ENCODE data around the gene NOP9. TPM values are rescaled to one million over a fixed set of nuclear protein-coding genes. Genes with fewer than 3 reads are reported as not detected.

The NOP9 gene
- total RNA-seq, 4 donors from 2014 or later = 19.8 to 31.2 (median 21.2) TPM

DNA sequence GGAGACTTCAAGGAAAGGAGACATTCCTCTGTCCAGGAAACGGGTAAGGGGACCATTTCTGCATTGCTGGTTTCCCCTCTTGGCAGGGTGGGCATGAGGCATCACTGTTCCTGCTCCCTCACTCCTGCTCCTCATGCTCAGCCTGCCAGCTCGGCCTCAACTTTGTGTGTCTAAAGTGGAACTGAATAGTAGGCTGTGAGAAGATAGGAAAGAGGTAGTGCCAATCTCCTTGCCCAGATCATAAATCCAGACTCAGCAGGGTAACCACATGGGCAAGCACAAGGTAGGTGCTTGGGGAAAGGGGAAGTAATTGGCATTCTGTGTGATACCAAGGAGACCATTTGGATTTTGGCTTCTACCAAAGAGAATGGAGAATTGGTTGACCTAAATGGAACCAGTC, 14.3 kb downstream of the NOP9 start:
- DNase-seq (ENCODE audit: low spot score in 2 of 2) = no peak
- peaks cover 83% of the 10 kb centered on the region for H3K4me1 ChIP-seq
- no peaks in the 10 kb centered on the region for H3K27me3 ChIP-seq
- 83% methylated on average over 1 of the region's 2 CpGs for WGBS
- no peaks in the 10 kb centered on the region for H3K36me3 ChIP-seq
- TF ChIP-seq POLR2AphosphoS5 (IDR thresholded peaks at IDR 0.05) = no peak
- no peak for TF ChIP-seq POLR2A (IDR thresholded peaks at IDR 0.05)
- TF ChIP-seq, protein P1, sequence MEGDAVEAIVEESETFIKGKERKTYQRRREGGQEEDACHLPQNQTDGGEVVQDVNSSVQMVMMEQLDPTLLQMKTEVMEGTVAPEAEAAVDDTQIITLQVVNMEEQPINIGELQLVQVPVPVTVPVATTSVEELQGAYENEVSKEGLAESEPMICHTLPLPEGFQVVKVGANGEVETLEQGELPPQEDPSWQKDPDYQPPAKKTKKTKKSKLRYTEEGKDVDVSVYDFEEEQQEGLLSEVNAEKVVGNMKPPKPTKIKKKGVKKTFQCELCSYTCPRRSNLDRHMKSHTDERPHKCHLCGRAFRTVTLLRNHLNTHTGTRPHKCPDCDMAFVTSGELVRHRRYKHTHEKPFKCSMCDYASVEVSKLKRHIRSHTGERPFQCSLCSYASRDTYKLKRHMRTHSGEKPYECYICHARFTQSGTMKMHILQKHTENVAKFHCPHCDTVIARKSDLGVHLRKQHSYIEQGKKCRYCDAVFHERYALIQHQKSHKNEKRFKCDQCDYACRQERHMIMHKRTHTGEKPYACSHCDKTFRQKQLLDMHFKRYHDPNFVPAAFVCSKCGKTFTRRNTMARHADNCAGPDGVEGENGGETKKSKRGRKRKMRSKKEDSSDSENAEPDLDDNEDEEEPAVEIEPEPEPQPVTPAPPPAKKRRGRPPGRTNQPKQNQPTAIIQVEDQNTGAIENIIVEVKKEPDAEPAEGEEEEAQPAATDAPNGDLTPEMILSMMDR (IDR thresholded peaks at IDR 0.05) = no peak
- no peak for TF ChIP-seq EP300 (IDR thresholded peaks at IDR 0.05)
- no peaks in the 10 kb centered on the region for H3K9me3 ChIP-seq
- peak overlapping the region; percentile 64 for H3K27ac ChIP-seq
- H3K4me3 ChIP-seq = no peak overlapping the region

DNA sequence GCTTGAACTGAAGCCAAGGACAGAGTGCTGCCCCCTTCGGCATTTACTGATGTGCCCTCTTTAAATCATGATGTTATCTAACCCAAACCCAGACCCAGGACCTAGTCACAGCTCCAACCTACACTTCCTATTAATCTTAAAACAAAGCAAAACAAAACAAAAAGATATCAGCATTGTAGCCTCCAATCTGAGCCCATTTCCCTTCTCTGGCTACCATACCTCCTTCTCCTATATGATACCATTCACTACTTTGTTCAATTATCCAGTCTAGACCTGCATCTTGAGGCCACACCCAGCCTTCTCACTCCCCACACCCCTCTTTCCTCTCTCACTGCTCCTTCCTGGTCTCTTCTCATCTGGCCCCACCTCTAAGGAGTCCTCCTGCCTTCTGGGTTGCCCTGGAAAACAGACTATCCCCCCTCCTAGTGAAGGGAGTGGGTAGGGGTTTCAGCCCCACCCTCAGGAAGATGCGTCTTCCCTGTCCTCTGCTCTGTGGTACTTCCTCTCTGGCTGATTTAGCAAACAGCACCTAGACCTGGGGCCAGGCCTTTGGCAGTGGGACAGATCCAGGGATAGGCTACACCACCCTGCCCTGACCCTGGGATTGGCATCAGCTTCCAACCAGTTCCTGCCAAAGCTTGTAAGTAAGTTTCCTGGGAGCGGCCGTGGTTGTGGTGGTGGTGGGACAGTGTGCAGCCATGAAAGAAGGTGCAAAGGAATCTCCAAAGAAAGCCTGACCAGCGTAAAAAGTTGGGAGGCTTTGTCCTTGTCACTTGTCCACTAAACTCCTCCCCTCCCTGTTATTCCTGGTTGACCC, 14.9 kb downstream of the NOP9 start:
- TF ChIP-seq POLR2AphosphoS5 (IDR thresholded peaks at IDR 0.05) (no peak), POLR2A (IDR thresholded peaks at IDR 0.05) (no peak), EP300 (IDR thresholded peaks at IDR 0.05) (no peak)
- TF ChIP-seq, protein P1 (IDR thresholded peaks at IDR 0.05) = no peak
- H3K27me3 ChIP-seq = no peaks in the 10 kb centered on the region
- no peak overlapping the region for H3K4me3 ChIP-seq
- 41% methylated on average over 5 of the region's 5 CpGs for WGBS
- no peak for DNase-seq (ENCODE audit: low spot score in 2 of 2)
- H3K36me3 ChIP-seq = no peaks in the 10 kb centered on the region
- H3K9me3 ChIP-seq = no peaks in the 10 kb centered on the region
- H3K27ac ChIP-seq = peak overlapping the region; percentile 64
- peaks cover 76% of the 10 kb centered on the region for H3K4me1 ChIP-seq

- H3K4me1 ChIP-seq = peaks cover 69% of the 10 kb centered on the region
- H3K27me3 ChIP-seq = no peaks in the 10 kb centered on the region
- H3K27ac ChIP-seq = peak overlapping the region; percentile 64
- DNase-seq (ENCODE audit: low spot score in 2 of 2) = no peak
- WGBS = 71% methylated on average over 10 of the region's 10 CpGs
- H3K9me3 ChIP-seq = no peaks in the 10 kb centered on the region
- H3K36me3 ChIP-seq = no peaks in the 10 kb centered on the region
- no peak for TF ChIP-seq POLR2A (IDR thresholded peaks at IDR 0.05)
- TF ChIP-seq POLR2AphosphoS5 (IDR thresholded peaks at IDR 0.05) = no peak
- no peak for TF ChIP-seq EP300 (IDR thresholded peaks at IDR 0.05)
- TF ChIP-seq, protein P1 (IDR thresholded peaks at IDR 0.05) = no peak
- no peak overlapping the region for H3K4me3 ChIP-seq
Measured at GRCh38 chr14:24315243-24315806, 15.7 kb downstream of the NOP9 start.

DNA sequence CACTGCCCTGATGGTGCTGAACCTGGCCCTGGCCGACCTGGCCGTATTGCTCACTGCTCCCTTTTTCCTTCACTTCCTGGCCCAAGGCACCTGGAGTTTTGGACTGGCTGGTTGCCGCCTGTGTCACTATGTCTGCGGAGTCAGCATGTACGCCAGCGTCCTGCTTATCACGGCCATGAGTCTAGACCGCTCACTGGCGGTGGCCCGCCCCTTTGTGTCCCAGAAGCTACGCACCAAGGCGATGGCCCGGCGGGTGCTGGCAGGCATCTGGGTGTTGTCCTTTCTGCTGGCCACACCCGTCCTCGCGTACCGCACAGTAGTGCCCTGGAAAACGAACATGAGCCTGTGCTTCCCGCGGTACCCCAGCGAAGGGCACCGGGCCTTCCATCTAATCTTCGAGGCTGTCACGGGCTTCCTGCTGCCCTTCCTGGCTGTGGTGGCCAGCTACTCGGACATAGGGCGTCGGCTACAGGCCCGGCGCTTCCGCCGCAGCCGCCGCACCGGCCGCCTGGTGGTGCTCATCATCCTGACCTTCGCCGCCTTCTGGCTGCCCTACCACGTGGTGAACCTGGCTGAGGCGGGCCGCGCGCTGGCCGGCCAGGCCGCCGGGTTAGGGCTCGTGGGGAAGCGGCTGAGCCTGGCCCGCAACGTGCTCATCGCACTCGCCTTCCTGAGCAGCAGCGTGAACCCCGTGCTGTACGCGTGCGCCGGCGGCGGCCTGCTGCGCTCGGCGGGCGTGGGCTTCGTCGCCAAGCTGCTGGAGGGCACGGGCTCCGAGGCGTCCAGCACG, 16.4 kb downstream of the NOP9 start:
- Histone ChIP-seq H3K27me3 (no peaks in the 10 kb centered on the region), H3K36me3 (no peaks in the 10 kb centered on the region), H3K9me3 (no peaks in the 10 kb centered on the region), H3K4me3 (peak overlapping the region; percentile 14), H3K4me1 (peaks cover 62% of the 10 kb centered on the region), H3K27ac (peak overlapping the region; percentile 64)
- 49% methylated on average over 22 of the region's 70 CpGs for WGBS
- peak; percentile 82 to 83 for DNase-seq (ENCODE audit: low spot score in 2 of 2)
- TF ChIP-seq POLR2AphosphoS5 (IDR thresholded peaks at IDR 0.05) = peak in 1 of 3 donors; percentile 24
- no peak for TF ChIP-seq POLR2A (IDR thresholded peaks at IDR 0.05)
- TF ChIP-seq, protein P1 (IDR thresholded peaks at IDR 0.05) = peak in 1 of 2 donors; percentile 31
- TF ChIP-seq EP300 (IDR thresholded peaks at IDR 0.05) = no peak

DNA sequence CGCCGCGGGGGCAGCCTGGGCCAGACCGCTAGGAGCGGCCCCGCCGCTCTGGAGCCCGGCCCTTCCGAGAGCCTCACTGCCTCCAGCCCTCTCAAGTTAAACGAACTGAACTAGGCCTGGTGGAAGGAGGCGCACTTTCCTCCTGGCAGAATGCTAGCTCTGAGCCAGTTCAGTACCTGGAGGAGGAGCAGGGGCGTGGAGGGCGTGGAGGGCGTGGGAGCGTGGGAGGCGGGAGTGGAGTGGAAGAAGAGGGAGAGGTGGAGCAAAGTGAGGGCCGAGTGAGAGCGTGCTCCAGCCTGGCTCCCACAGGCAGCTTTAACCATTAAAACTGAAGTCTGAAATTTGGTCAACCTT, 16.9 kb downstream of the NOP9 start:
- WGBS = 66% methylated on average over 7 of the region's 18 CpGs
- H3K4me3 ChIP-seq = peak overlapping the region; percentile 14
- H3K9me3 ChIP-seq = no peaks in the 10 kb centered on the region
- no peak for DNase-seq (ENCODE audit: low spot score in 2 of 2)
- TF ChIP-seq, protein P1 (IDR thresholded peaks at IDR 0.05) = no peak
- no peak for TF ChIP-seq POLR2AphosphoS5 (IDR thresholded peaks at IDR 0.05)
- TF ChIP-seq POLR2A (IDR thresholded peaks at IDR 0.05) = no peak
- no peak for TF ChIP-seq EP300 (IDR thresholded peaks at IDR 0.05)
- no peaks in the 10 kb centered on the region for H3K36me3 ChIP-seq
- peaks cover 56% of the 10 kb centered on the region for H3K4me1 ChIP-seq
- H3K27ac ChIP-seq = peak overlapping the region; percentile 64
- H3K27me3 ChIP-seq = no peaks in the 10 kb centered on the region

All from suprapubic skin (tissue), 4 donors.